ENCODE measurements around the gene ASL.
"Not testable (repeated sequence)": the region's sequence is repeated elsewhere in the genome, so short reads cannot be mapped to it uniquely, and the experiment has no call there.

Gene ASL

GRCh38 chr7:66049886-66050285 lies 25.7 kb upstream of the ASL start:
- H3K27me3 ChIP-seq (ENCODE audit: insufficient read depth, low read length); H3K79me2 ChIP-seq (ENCODE audit: control insufficient read depth, insufficient read depth, low read length, unreplicated experiment); H3K36me3 ChIP-seq (ENCODE audit: insufficient read depth, low read length); H3K4me3 ChIP-seq (ENCODE audit: low read depth, low read length); H2AFZ ChIP-seq (ENCODE audit: low read length, unreplicated experiment); H3K27ac ChIP-seq (ENCODE audit: low read depth, low read length): not testable (repeated sequence)
- H3K4me1 ChIP-seq (ENCODE audit: control insufficient read depth, insufficient read depth, low read length, unreplicated experiment) = peaks cover 25% of the 10 kb centered on the region

GRCh38 chr7:66050337-66050957 lies 25.2 kb upstream of the ASL start:
- Histone ChIP-seq H3K36me3 (ENCODE audit: insufficient read depth, low read length) (no peaks in the 10 kb centered on the region), H3K27ac (ENCODE audit: low read depth, low read length) (peak overlapping the region; percentile 65), H3K27me3 (ENCODE audit: insufficient read depth, low read length) (no peaks in the 10 kb centered on the region), H3K4me3 (ENCODE audit: low read depth, low read length) (no peak overlapping the region), H3K4me1 (ENCODE audit: control insufficient read depth, insufficient read depth, low read length, unreplicated experiment) (peaks cover 31% of the 10 kb centered on the region), H3K79me2 (ENCODE audit: control insufficient read depth, insufficient read depth, low read length, unreplicated experiment) (no peaks in the 10 kb centered on the region), H2AFZ (ENCODE audit: low read length, unreplicated experiment) (no peak overlapping the region)

- Histone ChIP-seq H3K36me3 (ENCODE audit: insufficient read depth, low read length) (no peaks in the 10 kb centered on the region), H3K79me2 (ENCODE audit: control insufficient read depth, insufficient read depth, low read length, unreplicated experiment) (no peaks in the 10 kb centered on the region), H3K4me3 (ENCODE audit: low read depth, low read length) (no peak overlapping the region), H2AFZ (ENCODE audit: low read length, unreplicated experiment) (no peak overlapping the region), H3K4me1 (ENCODE audit: control insufficient read depth, insufficient read depth, low read length, unreplicated experiment) (peaks cover 33% of the 10 kb centered on the region), H3K27me3 (ENCODE audit: insufficient read depth, low read length) (no peaks in the 10 kb centered on the region), H3K27ac (ENCODE audit: low read depth, low read length) (peak overlapping the region; percentile 65)
Observed at GRCh38 chr7:66050990-66051448, 24.6 kb upstream of the ASL start.

GRCh38 chr7:66052447-66052846 lies 23.2 kb upstream of the ASL start:
- H3K4me3 ChIP-seq (ENCODE audit: low read depth, low read length) = no peak overlapping the region
- H3K79me2 ChIP-seq (ENCODE audit: control insufficient read depth, insufficient read depth, low read length, unreplicated experiment) = no peaks in the 10 kb centered on the region
- H3K27ac ChIP-seq (ENCODE audit: low read depth, low read length) = no peak overlapping the region
- H3K27me3 ChIP-seq (ENCODE audit: insufficient read depth, low read length) = no peaks in the 10 kb centered on the region
- no peaks in the 10 kb centered on the region for H3K36me3 ChIP-seq (ENCODE audit: insufficient read depth, low read length)
- H2AFZ ChIP-seq (ENCODE audit: low read length, unreplicated experiment) = no peak overlapping the region
- peaks cover 27% of the 10 kb centered on the region for H3K4me1 ChIP-seq (ENCODE audit: control insufficient read depth, insufficient read depth, low read length, unreplicated experiment)

GRCh38 chr7:66054063-66054462 lies 21.6 kb upstream of the ASL start:
- Histone ChIP-seq H3K4me3 (ENCODE audit: low read depth, low read length) (no peak overlapping the region), H3K4me1 (ENCODE audit: control insufficient read depth, insufficient read depth, low read length, unreplicated experiment) (peaks cover 20% of the 10 kb centered on the region), H2AFZ (ENCODE audit: low read length, unreplicated experiment) (no peak overlapping the region), H3K36me3 (ENCODE audit: insufficient read depth, low read length) (no peaks in the 10 kb centered on the region), H3K27me3 (ENCODE audit: insufficient read depth, low read length) (no peaks in the 10 kb centered on the region), H3K79me2 (ENCODE audit: control insufficient read depth, insufficient read depth, low read length, unreplicated experiment) (no peaks in the 10 kb centered on the region), H3K27ac (ENCODE audit: low read depth, low read length) (no peak overlapping the region)

GRCh38 chr7:66055321-66055956 lies 20.2 kb upstream of the ASL start:
- Histone ChIP-seq H3K27ac (ENCODE audit: low read depth, low read length) (no peak overlapping the region), H3K4me3 (ENCODE audit: low read depth, low read length) (no peak overlapping the region), H3K4me1 (ENCODE audit: control insufficient read depth, insufficient read depth, low read length, unreplicated experiment) (peaks cover 18% of the 10 kb centered on the region), H3K27me3 (ENCODE audit: insufficient read depth, low read length) (no peaks in the 10 kb centered on the region), H2AFZ (ENCODE audit: low read length, unreplicated experiment) (peak overlapping the region; percentile 57), H3K79me2 (ENCODE audit: control insufficient read depth, insufficient read depth, low read length, unreplicated experiment) (no peaks in the 10 kb centered on the region), H3K36me3 (ENCODE audit: insufficient read depth, low read length) (no peaks in the 10 kb centered on the region)

GRCh38 chr7:66060796-66061195 lies 14.8 kb upstream of the ASL start:
- Histone ChIP-seq H3K27ac (ENCODE audit: low read depth, low read length) (no peak overlapping the region), H3K4me3 (ENCODE audit: low read depth, low read length) (no peak overlapping the region), H3K36me3 (ENCODE audit: insufficient read depth, low read length) (no peaks in the 10 kb centered on the region), H3K4me1 (ENCODE audit: control insufficient read depth, insufficient read depth, low read length, unreplicated experiment) (no peaks in the 10 kb centered on the region), H3K27me3 (ENCODE audit: insufficient read depth, low read length) (no peaks in the 10 kb centered on the region), H2AFZ (ENCODE audit: low read length, unreplicated experiment) (no peak overlapping the region), H3K79me2 (ENCODE audit: control insufficient read depth, insufficient read depth, low read length, unreplicated experiment) (no peaks in the 10 kb centered on the region)

GRCh38 chr7:66069732-66070131 lies 5.9 kb upstream of the ASL start:
- H2AFZ ChIP-seq (ENCODE audit: low read length, unreplicated experiment) = no peak overlapping the region
- H3K4me1 ChIP-seq (ENCODE audit: control insufficient read depth, insufficient read depth, low read length, unreplicated experiment) = no peaks in the 10 kb centered on the region
- H3K4me3 ChIP-seq (ENCODE audit: low read depth, low read length) = no peak overlapping the region
- H3K79me2 ChIP-seq (ENCODE audit: control insufficient read depth, insufficient read depth, low read length, unreplicated experiment) = no peaks in the 10 kb centered on the region
- H3K36me3 ChIP-seq (ENCODE audit: insufficient read depth, low read length) = no peaks in the 10 kb centered on the region
- no peaks in the 10 kb centered on the region for H3K27me3 ChIP-seq (ENCODE audit: insufficient read depth, low read length)
- H3K27ac ChIP-seq (ENCODE audit: low read depth, low read length) = no peak overlapping the region

GRCh38 chr7:66070222-66070621 lies 5.4 kb upstream of the ASL start:
- H3K27ac ChIP-seq (ENCODE audit: low read depth, low read length) = no peak overlapping the region
- H3K4me3 ChIP-seq (ENCODE audit: low read depth, low read length) = no peak overlapping the region
- no peaks in the 10 kb centered on the region for H3K36me3 ChIP-seq (ENCODE audit: insufficient read depth, low read length)
- no peaks in the 10 kb centered on the region for H3K79me2 ChIP-seq (ENCODE audit: control insufficient read depth, insufficient read depth, low read length, unreplicated experiment)
- H3K27me3 ChIP-seq (ENCODE audit: insufficient read depth, low read length) = no peaks in the 10 kb centered on the region
- no peak overlapping the region for H2AFZ ChIP-seq (ENCODE audit: low read length, unreplicated experiment)
- H3K4me1 ChIP-seq (ENCODE audit: control insufficient read depth, insufficient read depth, low read length, unreplicated experiment) = no peaks in the 10 kb centered on the region

- H3K27me3 ChIP-seq (ENCODE audit: insufficient read depth, low read length); H3K4me3 ChIP-seq (ENCODE audit: low read depth, low read length); H3K36me3 ChIP-seq (ENCODE audit: insufficient read depth, low read length); H3K4me1 ChIP-seq (ENCODE audit: control insufficient read depth, insufficient read depth, low read length, unreplicated experiment); H3K27ac ChIP-seq (ENCODE audit: low read depth, low read length); H2AFZ ChIP-seq (ENCODE audit: low read length, unreplicated experiment): not testable (repeated sequence)
- peaks cover 15% of the 10 kb centered on the region for H3K79me2 ChIP-seq (ENCODE audit: control insufficient read depth, insufficient read depth, low read length, unreplicated experiment)
Observed at GRCh38 chr7:66072208-66072607, 3.4 kb upstream of the ASL start.

All from ACC112 (cell line).